D341Med (cell line): ENCODE results near the gene CDH23.

Source experiments
- DNase-seq: peaks from one replicate; pipeline ENCODE4 v3.0.0; 2012; ENCODE audit warnings: low spot score

CDH23 gene

GRCh38 chr10:71440506-71441035, 43.9 kb downstream of the CDH23 start:
- DNase-seq: no peak

GRCh38 chr10:71442000-71442399, 45.3 kb downstream of the CDH23 start:
- no peak for DNase-seq

GRCh38 chr10:71442859-71443570, 46.3 kb downstream of the CDH23 start:
- DNase-seq: no peak

DNA sequence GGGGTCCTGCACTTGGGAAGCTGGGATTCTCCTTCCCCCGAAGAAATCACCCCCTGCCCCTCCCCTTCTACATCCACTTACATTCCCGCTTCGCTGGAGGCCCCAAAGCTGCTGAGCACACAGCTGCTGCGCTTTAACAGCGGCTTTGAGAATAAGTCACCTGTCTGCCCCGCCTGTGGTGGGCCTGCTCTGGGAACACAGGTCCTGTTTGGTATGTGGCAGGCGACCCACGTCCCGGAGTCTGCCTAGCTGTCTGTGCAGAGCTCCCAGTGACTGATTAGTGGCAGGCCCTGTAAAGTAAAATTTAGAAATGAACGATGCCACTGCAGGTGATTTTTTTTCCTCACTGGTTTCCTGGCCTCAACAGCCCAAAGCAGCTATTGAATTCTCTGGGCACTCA, 47.0 kb downstream of the CDH23 start:
- no peak for DNase-seq

DNA sequence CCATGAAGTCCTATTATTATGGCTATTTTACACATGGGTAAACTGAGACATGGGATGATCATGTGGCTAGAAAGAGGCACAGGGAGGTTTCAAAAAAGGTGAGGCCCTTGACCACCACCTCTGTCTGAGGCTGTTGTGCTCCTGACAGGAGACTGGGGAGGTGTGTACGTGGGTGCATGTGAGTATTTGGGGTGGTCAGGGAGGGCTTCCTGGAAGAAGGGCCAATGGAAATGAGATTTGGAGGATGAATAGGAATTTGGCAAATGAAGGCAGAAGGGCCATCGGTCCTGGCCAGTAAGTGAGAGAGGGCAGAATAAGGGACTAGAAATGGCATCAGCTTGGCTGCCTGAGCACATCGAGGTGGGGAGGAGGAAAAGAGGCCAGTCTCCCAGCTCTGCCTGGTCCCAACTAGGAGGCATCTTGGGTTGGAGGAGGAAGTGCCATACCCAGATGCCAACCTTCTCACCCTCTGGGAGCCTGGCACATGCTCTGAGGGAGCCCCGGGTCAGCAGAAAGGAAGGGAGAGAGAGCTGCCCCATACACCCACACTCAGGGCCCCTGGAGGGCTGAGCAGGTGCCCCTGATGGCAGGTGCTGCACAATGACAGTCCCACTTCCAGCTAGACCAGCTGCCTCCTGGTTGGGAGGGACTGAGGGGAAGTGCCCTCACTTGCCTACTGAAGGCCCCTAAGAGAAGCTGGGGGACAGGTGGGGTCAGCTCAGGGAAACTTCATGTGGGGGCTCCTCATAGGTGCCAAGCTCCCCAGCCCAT, 47.7 kb downstream of the CDH23 start:
- DNase-seq: no peak

- no peak for DNase-seq
Measured at GRCh38 chr10:71447676-71448075, 51.0 kb downstream of the CDH23 start.

GRCh38 chr10:71448146-71448545, 51.4 kb downstream of the CDH23 start:
- DNase-seq: no peak

GRCh38 chr10:71449026-71449425, 52.3 kb downstream of the CDH23 start:
- DNase-seq: no peak

DNA sequence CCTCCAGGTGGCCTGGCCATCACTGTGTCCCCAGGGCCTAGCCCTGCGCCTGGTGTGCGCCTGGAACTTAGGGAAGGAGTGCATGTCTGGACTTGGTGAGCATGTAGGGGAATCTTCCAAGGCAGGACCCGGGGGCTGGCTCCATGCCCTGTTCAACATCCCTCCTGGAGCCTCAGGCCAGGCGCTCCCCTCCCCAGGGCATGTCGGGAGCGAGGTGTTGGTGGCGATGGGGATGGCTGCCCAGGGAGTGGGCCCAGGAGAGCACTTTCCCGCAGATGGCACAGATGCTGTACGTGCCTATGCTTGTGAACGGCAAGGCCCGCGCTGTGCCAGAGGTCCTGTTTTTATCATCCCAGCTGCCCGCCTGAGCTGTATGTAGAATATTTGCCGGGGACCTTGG, 55.0 kb downstream of the CDH23 start:
- DNase-seq: no peak

- DNase-seq: no peak
Measured at GRCh38 chr10:71453186-71453585, 56.5 kb downstream of the CDH23 start.

DNA sequence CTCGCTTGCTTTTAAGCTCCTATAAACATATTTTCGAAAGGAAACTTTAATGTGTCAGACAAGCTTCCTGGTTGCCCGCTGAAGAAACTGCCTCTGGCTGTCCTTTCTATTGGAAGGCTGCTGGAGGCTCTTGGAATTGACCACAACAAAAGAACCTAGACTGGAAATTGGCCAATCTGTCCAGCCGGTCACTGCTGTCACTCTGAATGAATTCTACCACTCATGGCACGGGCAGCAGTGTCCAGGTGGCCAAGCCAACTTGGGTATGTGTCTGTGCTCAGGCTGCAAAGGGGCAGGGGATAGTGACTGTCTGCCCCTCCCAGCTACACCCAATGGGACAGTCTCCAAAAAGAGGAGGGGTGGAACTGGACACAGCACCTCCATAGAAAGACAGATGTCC, 57.6 kb downstream of the CDH23 start:
- no peak for DNase-seq

DNA sequence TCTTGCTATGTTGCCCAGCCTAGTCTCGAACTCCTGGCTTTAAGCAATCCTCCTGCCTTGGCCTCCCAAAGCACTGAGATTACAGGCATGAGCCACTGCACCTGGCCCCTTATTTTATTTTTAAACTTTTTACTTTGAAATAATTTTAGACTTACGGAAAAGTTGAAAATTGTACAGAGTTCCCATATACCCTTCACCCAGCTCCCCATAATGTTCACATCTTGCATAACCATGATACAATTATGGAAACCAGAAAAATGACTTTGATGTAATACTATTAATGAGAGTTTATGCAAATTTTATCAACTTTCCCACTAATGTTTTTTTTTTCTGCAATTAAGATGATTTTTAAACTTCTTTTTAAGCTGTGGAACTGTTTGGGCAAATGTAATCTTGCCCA, 58.3 kb downstream of the CDH23 start:
- DNase-seq: no peak

GRCh38 chr10:71456631-71457030, 59.9 kb downstream of the CDH23 start:
- no peak for DNase-seq

GRCh38 chr10:71457908-71458307, 61.2 kb downstream of the CDH23 start:
- DNase-seq: no peak

GRCh38 chr10:71458387-71458786, 61.7 kb downstream of the CDH23 start:
- DNase-seq: no peak

- DNase-seq: no peak
Measured at GRCh38 chr10:71459513-71459912, 62.8 kb downstream of the CDH23 start.

- no peak for DNase-seq
Measured at GRCh38 chr10:71460615-71461014, 63.9 kb downstream of the CDH23 start.

- DNase-seq: no peak
Measured at GRCh38 chr10:71461457-71461856, 64.7 kb downstream of the CDH23 start.

DNA sequence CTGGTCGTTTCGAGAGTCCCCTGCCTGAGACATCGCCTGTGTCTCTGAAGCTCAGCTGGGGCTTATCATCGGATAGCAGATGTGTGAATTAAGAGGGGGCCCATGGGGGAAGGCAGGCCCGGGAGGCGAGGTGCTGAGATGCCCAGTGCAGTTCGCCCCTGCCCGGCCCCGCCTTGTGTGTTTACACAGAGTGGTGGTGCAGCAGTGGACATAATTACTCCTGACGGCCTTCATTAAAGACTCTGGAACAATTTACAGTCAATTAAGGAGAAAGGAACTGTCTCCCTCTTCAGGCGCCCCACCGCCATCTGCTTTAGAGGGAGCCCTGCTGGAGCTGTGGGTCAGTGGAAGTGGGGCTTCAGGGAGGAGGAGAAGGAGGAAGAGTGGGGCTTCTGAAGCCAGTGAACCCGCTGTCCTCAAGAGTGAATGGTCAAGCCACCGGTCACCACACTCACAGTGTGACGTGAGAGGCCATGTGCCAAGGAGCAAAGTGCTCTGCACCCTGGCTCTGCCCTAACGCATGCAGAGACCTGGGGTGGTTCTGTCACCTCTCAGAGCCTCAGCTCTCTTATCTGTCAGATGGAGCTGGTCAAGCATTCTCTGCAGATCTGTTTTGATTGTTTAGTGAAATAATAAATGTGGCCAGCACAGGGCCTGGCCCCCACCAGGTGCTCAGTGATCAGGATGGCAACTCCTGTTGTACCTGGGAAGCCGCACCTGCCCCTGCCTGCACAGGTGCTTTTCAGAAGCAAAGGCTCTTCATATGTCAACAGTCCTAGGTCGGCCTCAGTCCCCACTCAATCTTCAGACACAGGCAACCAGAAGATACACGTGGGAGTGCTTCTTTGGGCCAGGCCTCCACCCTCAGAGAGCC, 65.6 kb downstream of the CDH23 start:
- DNase-seq: no peak

GRCh38 chr10:71463111-71463510, 66.4 kb downstream of the CDH23 start:
- no peak for DNase-seq

GRCh38 chr10:71465551-71466252, 69.0 kb downstream of the CDH23 start:
- no peak for DNase-seq

- no peak for DNase-seq
Measured at GRCh38 chr10:71466330-71466729, 69.6 kb downstream of the CDH23 start.
